Stimulated activated CD8-positive, alpha-beta memory T cell treated with anti-CD3 and anti-CD28 coated beads, Interleukin-7, amount 100 ng/mL, for 1 hour (primary cell): ENCODE measurements around the gene ZNF709.
A peak's percentile ranks its signal among the peaks of the same experiment; 100 is the strongest.
"Not testable (repeated sequence)": the region's sequence is repeated elsewhere in the genome, so short reads cannot be mapped to it uniquely, and the experiment has no call there.

ENCODE experiments used
- DNase-seq, 2 donors: peaks; one replicate each; pipeline ENCODE4 v3.0.0-alpha.2; 2020; ENCODE audit warnings: low read depth in 2 of 2

ZNF709 gene

GRCh38 chr19:12453495-12453894, 31.1 kb downstream of the ZNF709 start:
- DNase-seq = no peak

- no peak for DNase-seq
Observed at GRCh38 chr19:12450844-12451243, 33.8 kb downstream of the ZNF709 start.

GRCh38 chr19:12448808-12449207, 35.8 kb downstream of the ZNF709 start:
- DNase-seq = no peak

- peak; percentile 96 to 99 for DNase-seq
Observed at GRCh38 chr19:12440541-12441316, 43.9 kb downstream of the ZNF709 start, which contains the start of gene ZNF443. ZNF443 (minus strand) TSS chr19:12441021; CDS start chr19:12440914, 107 bp downstream.

GRCh38 chr19:12439686-12440540, 44.7 kb downstream of the ZNF709 start:
- DNase-seq = peak in 1 of 2 donors; percentile 3

GRCh38 chr19:12430726-12431299, 53.8 kb downstream of the ZNF709 start:
- DNase-seq = not testable (repeated sequence)

- no peak for DNase-seq
Observed at GRCh38 chr19:12425888-12426274, 58.7 kb downstream of the ZNF709 start.

- no peak for DNase-seq
Observed at GRCh38 chr19:12425236-12425887, 59.3 kb downstream of the ZNF709 start.

GRCh38 chr19:12417273-12417672, 67.3 kb downstream of the ZNF709 start:
- DNase-seq = not testable (repeated sequence)

GRCh38 chr19:12411893-12412292, 72.7 kb downstream of the ZNF709 start:
- no peak for DNase-seq
